HEK293 (cell line): ENCODE results near the gene MLXIPL.
A peak's percentile ranks its signal among the peaks of the same experiment; 100 is the strongest.

Experiments
- EGR2 ChIP-seq: fragments of 450-650 bp; formaldehyde crosslinking; IDR thresholded peaks from 2 replicates; pipeline ENCODE4 v1.5.1; 2016; ENCODE audit warnings: low read depth, missing biosample characterization, missing genetic modification characterization
- GLIS2 ChIP-seq: fragments of 450-650 bp; formaldehyde crosslinking; IDR thresholded peaks from 2 replicates; pipeline ENCODE4 v1.5.1; 2016; ENCODE audit warnings: missing biosample characterization, missing genetic modification characterization
- IKZF3 ChIP-seq: fragments of 450-650 bp; IDR thresholded peaks from 2 replicates; pipeline ENCODE4 v1.5.0; 2018; ENCODE audit warnings: missing biosample characterization, mild to moderate bottlenecking, missing genetic modification characterization, moderate library complexity
- MZF1 ChIP-seq: fragments of 450-650 bp; formaldehyde crosslinking; IDR thresholded peaks from 2 replicates; pipeline ENCODE4 v1.5.1; 2017; ENCODE audit warnings: missing biosample characterization, missing genetic modification characterization, borderline replicate concordance
- RBAK ChIP-seq: fragments of 450-650 bp; formaldehyde crosslinking; IDR thresholded peaks from 2 replicates; pipeline ENCODE4 v1.5.1; 2016; ENCODE audit warnings: missing biosample characterization, missing genetic modification characterization
- TRIM28 ChIP-seq: IDR thresholded peaks from 2 replicates; pipeline ENCODE4 v1.6.1; 2011; ENCODE audit warnings: low read length, control low read depth, borderline replicate concordance
- WT1 ChIP-seq: fragments of 450-650 bp; formaldehyde crosslinking; IDR thresholded peaks from 2 replicates; pipeline ENCODE4 v1.5.1; 2016; ENCODE audit warnings: missing biosample characterization, missing genetic modification characterization
- ZFP69B ChIP-seq: fragments of 450-650 bp; formaldehyde crosslinking; IDR thresholded peaks from 2 replicates; pipeline ENCODE4 v1.5.1; 2016; ENCODE audit warnings: missing biosample characterization, missing genetic modification characterization
- ZNF138 ChIP-seq: fragments of 450-650 bp; formaldehyde crosslinking; IDR thresholded peaks from 2 replicates; pipeline ENCODE4 v1.5.1; 2016; ENCODE audit warnings: missing biosample characterization, missing genetic modification characterization, borderline replicate concordance
- ZNF223 ChIP-seq: fragments of 450-650 bp; formaldehyde crosslinking; IDR thresholded peaks from 2 replicates; pipeline ENCODE4 v1.5.1; 2016; ENCODE audit warnings: missing biosample characterization, missing genetic modification characterization
- ZNF23 ChIP-seq: fragments of 450-650 bp; formaldehyde crosslinking; IDR thresholded peaks from 2 replicates; pipeline ENCODE4 v1.5.1; 2016; ENCODE audit warnings: missing biosample characterization, missing genetic modification characterization, borderline replicate concordance
- ZNF341 ChIP-seq: fragments of 450-650 bp; formaldehyde crosslinking; IDR thresholded peaks from 2 replicates; pipeline ENCODE4; 2016; ENCODE audit warnings: low read depth, missing biosample characterization, missing genetic modification characterization
- ZNF354C ChIP-seq: fragments of 450-650 bp; formaldehyde crosslinking; IDR thresholded peaks from 2 replicates; pipeline ENCODE4 v1.5.1; 2016; ENCODE audit warnings: missing biosample characterization, missing genetic modification characterization, low read depth, borderline replicate concordance
- ZNF521 ChIP-seq: fragments of 450-650 bp; formaldehyde crosslinking; IDR thresholded peaks from 2 replicates; pipeline ENCODE4 v1.5.1; 2017; ENCODE audit warnings: missing biosample characterization, mild to moderate bottlenecking, missing genetic modification characterization
- ZNF530 ChIP-seq: fragments of 450-650 bp; formaldehyde crosslinking; IDR thresholded peaks from 2 replicates; pipeline ENCODE4 v1.5.1; 2016; ENCODE audit warnings: low read depth, missing biosample characterization, missing genetic modification characterization
- ZNF544 ChIP-seq: fragments of 450-650 bp; formaldehyde crosslinking; IDR thresholded peaks from 2 replicates; pipeline ENCODE4 v1.5.0; 2017; ENCODE audit warnings: missing biosample characterization, missing genetic modification characterization
- ZNF555 ChIP-seq: fragments of 450-650 bp; formaldehyde crosslinking; conservative IDR thresholded peaks from 2 replicates; pipeline ENCODE4 v1.5.1; 2017; ENCODE audit warnings: missing biosample characterization, mild to moderate bottlenecking, missing genetic modification characterization, inconsistent platforms
- ZNF561 ChIP-seq: fragments of 450-650 bp; IDR thresholded peaks from 2 replicates; pipeline ENCODE4 v1.5.1; 2018; ENCODE audit warnings: missing biosample characterization, missing genetic modification characterization, borderline replicate concordance
- ZNF571 ChIP-seq: fragments of 450-650 bp; formaldehyde crosslinking; IDR thresholded peaks from 2 replicates; pipeline ENCODE4 v1.5.0; 2017; ENCODE audit warnings: missing biosample characterization, missing genetic modification characterization
- ZNF623 ChIP-seq: fragments of 450-650 bp; formaldehyde crosslinking; IDR thresholded peaks from 2 replicates; pipeline ENCODE4 v1.5.1; 2016; ENCODE audit warnings: missing biosample characterization, missing genetic modification characterization
- ZNF629 ChIP-seq: fragments of 450-650 bp; formaldehyde crosslinking; IDR thresholded peaks from 2 replicates; pipeline ENCODE4 v1.5.1; 2017; ENCODE audit warnings: missing biosample characterization, missing genetic modification characterization
- ZNF658 ChIP-seq: fragments of 450-650 bp; formaldehyde crosslinking; IDR thresholded peaks from 2 replicates; pipeline ENCODE4; 2016; ENCODE audit warnings: missing biosample characterization, missing genetic modification characterization
- ZNF660 ChIP-seq: fragments of 450-650 bp; IDR thresholded peaks from 2 replicates; pipeline ENCODE4 v1.5.1; 2018; ENCODE audit warnings: missing biosample characterization, mild to moderate bottlenecking, missing genetic modification characterization
- ZNF677 ChIP-seq: fragments of 450-650 bp; IDR thresholded peaks from 2 replicates; pipeline ENCODE4 v1.5.0; 2018; ENCODE audit warnings: missing biosample characterization, mild to moderate bottlenecking, missing genetic modification characterization, moderate library complexity
- ZNF776 ChIP-seq: fragments of 450-650 bp; formaldehyde crosslinking; IDR thresholded peaks from 2 replicates; pipeline ENCODE4 v1.5.0; 2017; ENCODE audit warnings: missing biosample characterization, missing genetic modification characterization, borderline replicate concordance
- ZNF777 ChIP-seq: fragments of 450-650 bp; formaldehyde crosslinking; IDR thresholded peaks from 2 replicates; pipeline ENCODE4 v1.5.1; 2017; ENCODE audit warnings: missing biosample characterization, missing genetic modification characterization, borderline replicate concordance
- ZNF843 ChIP-seq: fragments of 450-650 bp; formaldehyde crosslinking; IDR thresholded peaks from 2 replicates; pipeline ENCODE4 v1.5.1; 2016; ENCODE audit warnings: missing biosample characterization, missing genetic modification characterization
- ZSCAN23 ChIP-seq: fragments of 450-650 bp; formaldehyde crosslinking; IDR thresholded peaks from 2 replicates; pipeline ENCODE4 v1.5.1; 2016; ENCODE audit warnings: missing biosample characterization, missing genetic modification characterization
- ZXDB ChIP-seq: fragments of 450-650 bp; formaldehyde crosslinking; IDR thresholded peaks from 2 replicates; pipeline ENCODE4 v1.5.1; 2016; ENCODE audit warnings: missing biosample characterization, missing genetic modification characterization
- TF ChIP-seq, protein P1 (sequence below): fragments of 450-650 bp; formaldehyde crosslinking; IDR thresholded peaks from 2 replicates; pipeline ENCODE4 v1.5.1; 2017; ENCODE audit warnings: missing biosample characterization, missing genetic modification characterization
- TF ChIP-seq, protein P2 (sequence below): IDR thresholded peaks from 2 replicates; pipeline ENCODE4 v1.6.1; 2011; ENCODE audit warnings: mild to moderate bottlenecking, low read depth, low read length, borderline replicate concordance
- TF ChIP-seq, protein P3 (sequence below): fragments of 450-650 bp; formaldehyde crosslinking; IDR thresholded peaks from 2 replicates; pipeline ENCODE4 v1.5.1; 2016; ENCODE audit warnings: missing biosample characterization, missing genetic modification characterization, borderline replicate concordance
- TF ChIP-seq, protein P4 (sequence below): fragments of 450-650 bp; formaldehyde crosslinking; IDR thresholded peaks from 2 replicates; pipeline ENCODE4 v1.5.1; 2016; ENCODE audit warnings: missing biosample characterization, missing genetic modification characterization
- TF ChIP-seq, protein P5 (sequence below): fragments of 450-650 bp; formaldehyde crosslinking; optimal IDR thresholded peaks from 2 replicates; pipeline ENCODE3; 2016; ENCODE audit warnings: missing biosample characterization, mild to moderate bottlenecking, missing genetic modification characterization

MLXIPL gene

DNA sequence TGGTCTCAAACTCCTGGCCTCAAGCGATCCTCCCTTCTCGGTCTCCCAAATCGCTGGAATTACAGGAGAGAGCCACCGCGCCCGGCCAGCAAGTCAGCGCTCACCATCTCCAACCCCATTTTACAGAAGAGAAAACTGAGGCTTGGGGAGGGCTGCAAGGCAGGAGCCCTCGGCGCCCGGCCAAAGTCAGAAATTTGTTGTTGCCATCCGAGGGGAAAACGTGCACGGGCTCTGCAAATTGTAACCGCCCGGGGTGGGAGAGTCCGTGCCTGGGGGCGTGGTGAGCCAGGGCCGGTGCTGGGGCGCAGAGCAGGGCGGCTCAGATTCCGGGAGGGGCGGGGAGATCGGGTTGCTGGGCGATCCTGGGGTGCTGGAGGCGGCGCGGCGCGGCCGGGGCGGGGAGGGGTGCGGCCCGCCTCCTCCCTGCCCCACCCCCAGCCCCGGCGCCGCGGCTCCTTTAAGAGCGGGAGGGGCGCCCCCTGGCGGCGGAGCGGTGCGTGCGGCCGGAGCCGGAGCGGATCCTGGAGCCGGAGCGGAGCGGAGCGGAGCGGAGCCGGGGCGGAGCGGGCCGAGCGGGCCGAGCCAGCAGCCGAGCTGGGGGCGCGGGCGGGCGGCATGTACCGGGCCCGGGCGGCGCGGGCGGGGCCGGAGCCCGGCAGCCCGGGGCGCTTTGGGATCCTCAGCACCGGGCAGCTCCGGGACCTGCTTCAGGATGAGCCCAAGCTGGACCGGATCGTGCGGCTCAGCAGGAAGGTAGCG is 43.2 kb upstream of the MLXIPL start, which contains the start of gene VPS37D (continued):
- TF ChIP-seq ZNF571 (tag by site-specific recombination) (no peak), MZF1 (tag by site-specific recombination) (no peak), ZNF23 (tag by site-specific recombination) (no peak), GLIS2 (tag by site-specific recombination) (peak; percentile 55; the same call in 1 of the 2 replicates), RBAK (no peak), IKZF3 (tag by site-specific recombination) (peak; percentile 43; the same call in 1 of the 2 replicates), ZNF623 (tag by site-specific recombination) (no peak), ZNF677 (0 out of 2 replicates have a peak, but pooled peaks have one; percentile 14), TRIM28 (no peak), WT1 (peak; percentile 44; the same call in 1 of the 2 replicates), ZNF555 (no peak), ZNF843 (tag by site-specific recombination) (no peak), ZXDB (tag by site-specific recombination) (0 out of 2 replicates have a peak, but pooled peaks have one; percentile 27), ZFP69B (tag by site-specific recombination) (no peak), ZNF223 (tag by site-specific recombination) (no peak), ZNF629 (tag by site-specific recombination) (0 out of 2 replicates have a peak, but pooled peaks have one; percentile 17), ZNF777 (tag by site-specific recombination) (no peak), ZNF660 (tag by site-specific recombination) (no peak; the same call in 1 of the 2 replicates), ZNF530 (tag by site-specific recombination) (no peak), ZSCAN23 (tag by site-specific recombination) (no peak), ZNF341 (tag by site-specific recombination) (no peak), ZNF658 (tag by site-specific recombination) (no peak), ZNF354C (tag by site-specific recombination) (no peak), ZNF561 (tag by site-specific recombination) (peak; percentile 65; the same call in 1 of the 2 replicates), EGR2 (tag by site-specific recombination) (peak; percentile 21; the same call in 1 of the 2 replicates), ZNF138 (tag by site-specific recombination) (no peak), ZNF544 (tag by site-specific recombination) (no peak), ZNF521 (tag by site-specific recombination) (no peak), ZNF776 (no peak)
- TF ChIP-seq, protein P1, sequence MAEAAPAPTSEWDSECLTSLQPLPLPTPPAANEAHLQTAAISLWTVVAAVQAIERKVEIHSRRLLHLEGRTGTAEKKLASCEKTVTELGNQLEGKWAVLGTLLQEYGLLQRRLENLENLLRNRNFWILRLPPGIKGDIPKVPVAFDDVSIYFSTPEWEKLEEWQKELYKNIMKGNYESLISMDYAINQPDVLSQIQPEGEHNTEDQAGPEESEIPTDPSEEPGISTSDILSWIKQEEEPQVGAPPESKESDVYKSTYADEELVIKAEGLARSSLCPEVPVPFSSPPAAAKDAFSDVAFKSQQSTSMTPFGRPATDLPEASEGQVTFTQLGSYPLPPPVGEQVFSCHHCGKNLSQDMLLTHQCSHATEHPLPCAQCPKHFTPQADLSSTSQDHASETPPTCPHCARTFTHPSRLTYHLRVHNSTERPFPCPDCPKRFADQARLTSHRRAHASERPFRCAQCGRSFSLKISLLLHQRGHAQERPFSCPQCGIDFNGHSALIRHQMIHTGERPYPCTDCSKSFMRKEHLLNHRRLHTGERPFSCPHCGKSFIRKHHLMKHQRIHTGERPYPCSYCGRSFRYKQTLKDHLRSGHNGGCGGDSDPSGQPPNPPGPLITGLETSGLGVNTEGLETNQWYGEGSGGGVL (tag by site-specific recombination), result 0 out of 2 replicates have a peak, but pooled peaks have one; percentile 17
- TF ChIP-seq, protein P2, sequence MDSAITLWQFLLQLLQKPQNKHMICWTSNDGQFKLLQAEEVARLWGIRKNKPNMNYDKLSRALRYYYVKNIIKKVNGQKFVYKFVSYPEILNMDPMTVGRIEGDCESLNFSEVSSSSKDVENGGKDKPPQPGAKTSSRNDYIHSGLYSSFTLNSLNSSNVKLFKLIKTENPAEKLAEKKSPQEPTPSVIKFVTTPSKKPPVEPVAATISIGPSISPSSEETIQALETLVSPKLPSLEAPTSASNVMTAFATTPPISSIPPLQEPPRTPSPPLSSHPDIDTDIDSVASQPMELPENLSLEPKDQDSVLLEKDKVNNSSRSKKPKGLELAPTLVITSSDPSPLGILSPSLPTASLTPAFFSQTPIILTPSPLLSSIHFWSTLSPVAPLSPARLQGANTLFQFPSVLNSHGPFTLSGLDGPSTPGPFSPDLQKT, result no peak
- TF ChIP-seq, protein P3, sequence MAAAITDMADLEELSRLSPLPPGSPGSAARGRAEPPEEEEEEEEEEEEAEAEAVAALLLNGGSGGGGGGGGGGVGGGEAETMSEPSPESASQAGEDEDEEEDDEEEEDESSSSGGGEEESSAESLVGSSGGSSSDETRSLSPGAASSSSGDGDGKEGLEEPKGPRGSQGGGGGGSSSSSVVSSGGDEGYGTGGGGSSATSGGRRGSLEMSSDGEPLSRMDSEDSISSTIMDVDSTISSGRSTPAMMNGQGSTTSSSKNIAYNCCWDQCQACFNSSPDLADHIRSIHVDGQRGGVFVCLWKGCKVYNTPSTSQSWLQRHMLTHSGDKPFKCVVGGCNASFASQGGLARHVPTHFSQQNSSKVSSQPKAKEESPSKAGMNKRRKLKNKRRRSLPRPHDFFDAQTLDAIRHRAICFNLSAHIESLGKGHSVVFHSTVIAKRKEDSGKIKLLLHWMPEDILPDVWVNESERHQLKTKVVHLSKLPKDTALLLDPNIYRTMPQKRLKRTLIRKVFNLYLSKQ, result no peak
- TF ChIP-seq, protein P4, sequence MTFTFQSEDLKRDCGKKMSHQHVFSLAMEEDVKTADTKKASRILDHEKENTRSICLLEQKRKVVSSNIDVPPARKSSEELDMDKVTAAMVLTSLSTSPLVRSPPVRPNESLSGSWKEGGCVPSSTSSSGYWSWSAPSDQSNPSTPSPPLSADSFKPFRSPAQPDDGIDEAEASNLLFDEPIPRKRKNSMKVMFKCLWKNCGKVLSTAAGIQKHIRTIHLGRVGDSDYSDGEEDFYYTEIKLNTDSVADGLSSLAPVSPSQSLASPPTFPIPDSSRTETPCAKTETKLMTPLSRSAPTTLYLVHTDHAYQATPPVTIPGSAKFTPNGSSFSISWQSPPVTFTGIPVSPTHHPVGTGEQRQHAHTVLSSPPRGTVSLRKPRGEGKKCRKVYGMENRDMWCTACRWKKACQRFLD (tag by site-specific recombination), result no peak
- TF ChIP-seq, protein P5, sequence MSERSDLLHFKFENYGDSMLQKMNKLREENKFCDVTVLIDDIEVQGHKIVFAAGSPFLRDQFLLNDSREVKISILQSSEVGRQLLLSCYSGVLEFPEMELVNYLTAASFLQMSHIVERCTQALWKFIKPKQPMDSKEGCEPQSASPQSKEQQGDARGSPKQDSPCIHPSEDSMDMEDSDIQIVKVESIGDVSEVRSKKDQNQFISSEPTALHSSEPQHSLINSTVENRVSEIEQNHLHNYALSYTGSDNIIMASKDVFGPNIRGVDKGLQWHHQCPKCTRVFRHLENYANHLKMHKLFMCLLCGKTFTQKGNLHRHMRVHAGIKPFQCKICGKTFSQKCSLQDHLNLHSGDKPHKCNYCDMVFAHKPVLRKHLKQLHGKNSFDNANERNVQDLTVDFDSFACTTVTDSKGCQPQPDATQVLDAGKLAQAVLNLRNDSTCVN (tag by site-specific recombination), result peak; percentile 49
